HepG2 (cell line): ENCODE results near the gene FCRLA. TPM values are rescaled to one million over a fixed set of nuclear protein-coding genes. Genes with fewer than 3 reads are reported as not detected.

ENCODE experiments used
- CHCHD3 ChIP-seq: sonication (generic); formaldehyde crosslinking; IDR thresholded peaks from 2 replicates; pipeline ENCODE4 v1.8.0; 2022; ENCODE audit warnings: mild to moderate bottlenecking, missing genetic modification reagents, moderate library complexity
- ISX ChIP-seq: sonication (generic); formaldehyde crosslinking; conservative IDR thresholded peaks from 2 replicates; pipeline ENCODE4 v1.5.0; 2020; ENCODE audit warnings: missing genetic modification reagents
- MAFG ChIP-seq: sonication (generic); formaldehyde crosslinking; IDR thresholded peaks from 2 replicates; pipeline ENCODE4 v1.5.1; 2020; ENCODE audit warnings: mild to moderate bottlenecking, missing genetic modification reagents
- NBN ChIP-seq: fragments of 450-650 bp; conservative IDR thresholded peaks from 2 replicates; pipeline ENCODE4 v1.6.1; 2017
- PAX8 ChIP-seq: sonication (generic); formaldehyde crosslinking; IDR thresholded peaks from 2 replicates; pipeline ENCODE4 v1.8.0; 2022; ENCODE audit warnings: mild to moderate bottlenecking, missing genetic modification reagents, borderline replicate concordance
- PRMT3 ChIP-seq: sonication (generic); formaldehyde crosslinking; IDR thresholded peaks from 2 replicates; pipeline ENCODE4 v1.8.1; 2022; ENCODE audit warnings: low read depth, mild to moderate bottlenecking, moderate library complexity, missing genetic modification reagents, borderline replicate concordance
- SIN3A ChIP-seq: IDR thresholded peaks from 2 replicates; pipeline ENCODE4 v1.6.1; 2011; ENCODE audit warnings: low read depth, mild to moderate bottlenecking, control low read depth, low read length, borderline replicate concordance
- ZC3H4 ChIP-seq: sonication (generic); formaldehyde crosslinking; IDR thresholded peaks from 2 replicates; pipeline ENCODE4 v1.4.0; 2020; ENCODE audit warnings: missing genetic modification reagents, borderline replicate concordance
- ZNF30 ChIP-seq: sonication (generic); formaldehyde crosslinking; IDR thresholded peaks from 2 replicates; pipeline ENCODE4 v1.5.0; 2020; ENCODE audit warnings: mild to moderate bottlenecking, missing genetic modification reagents
- ZNF33B ChIP-seq: sonication (generic); formaldehyde crosslinking; IDR thresholded peaks from 2 replicates; pipeline ENCODE4 v1.5.1; 2020; ENCODE audit warnings: mild to moderate bottlenecking, missing genetic modification reagents
- ZNF431 ChIP-seq: sonication (generic); formaldehyde crosslinking; IDR thresholded peaks from 2 replicates; pipeline ENCODE4 v1.9.0; 2022; ENCODE audit warnings: missing genetic modification reagents, low read depth, mild to moderate bottlenecking, borderline replicate concordance
- ZNF558 ChIP-seq: sonication (generic); formaldehyde crosslinking; IDR thresholded peaks from 2 replicates; pipeline ENCODE4 v1.9.0; 2022; ENCODE audit warnings: mild to moderate bottlenecking, missing genetic modification reagents, borderline replicate concordance
- ZNF720 ChIP-seq: sonication (generic); formaldehyde crosslinking; IDR thresholded peaks from 2 replicates; pipeline ENCODE4 v1.4.0; 2020; ENCODE audit warnings: missing genetic modification reagents
- ZSCAN12 ChIP-seq: sonication (generic); formaldehyde crosslinking; IDR thresholded peaks from 2 replicates; pipeline ENCODE4 v1.9.0; 2021; ENCODE audit warnings: mild to moderate bottlenecking, missing genetic modification reagents
- ZSCAN20 ChIP-seq: sonication (generic); formaldehyde crosslinking; IDR thresholded peaks from 2 replicates; pipeline ENCODE4 v1.4.0; 2020; ENCODE audit warnings: missing genetic modification reagents, mild to moderate bottlenecking, borderline replicate concordance
- polyA plus RNA-seq, 8 experiments: library from polyadenylated mRNA; depleted of rRNA in 3 of 8; stranded (reverse) in 7 of 8; unstranded in 1 of 8; fragments of >200 nt; fragmentation: Illumina TruSeq in 4 of 8; extraction: Trizol in 4 of 8; gene quantifications; 2 replicates each; pipeline versions ENCODE4 v1.2.1 to v1.2.3, GENCODE V29; 2011 to 2016; ENCODE audit warnings: low read depth in 4 of 8, missing spikeins in 1 of 8, mixed read lengths in 1 of 8; ENCODE audit not compliant: insufficient read depth in 1 of 8
- total RNA-seq, 5 experiments: library from RNA; depleted of rRNA; stranded (reverse); fragments of >200 nt; fragmentation: Illumina TruSeq; extraction: Trizol; gene quantifications; 2 replicates each; pipeline ENCODE4 v1.2.3, GENCODE V29; 2016; ENCODE audit warnings: low read depth in 1 of 5
- TF ChIP-seq, protein P1 (sequence below): sonication (generic); formaldehyde crosslinking; IDR thresholded peaks from 2 replicates; pipeline ENCODE4 v1.9.0; 2021; ENCODE audit warnings: mild to moderate bottlenecking, missing genetic modification reagents
- TF ChIP-seq, protein P2 (sequence below): sonication (generic); formaldehyde crosslinking; conservative IDR thresholded peaks from 2 replicates; pipeline ENCODE4 v1.4.0; 2020; ENCODE audit warnings: mild to moderate bottlenecking, missing genetic modification reagents, moderate library complexity
- TF ChIP-seq, protein P3 (sequence below): conservative IDR thresholded peaks from 2 replicates; pipeline ENCODE4 v1.6.1; 2018; ENCODE audit warnings: missing genetic modification reagents
- TF ChIP-seq, protein P4 (sequence below): sonication (generic); formaldehyde crosslinking; IDR thresholded peaks from 2 replicates; pipeline ENCODE4 v1.4.0; 2020; ENCODE audit warnings: missing genetic modification reagents, mild to moderate bottlenecking, borderline replicate concordance

Gene FCRLA
- total and polyA plus RNA-seq, 2 of the 13 experiments (the other 11 are each of a cell fraction or from before 2014, with no cell fraction given) = not detected

DNA sequence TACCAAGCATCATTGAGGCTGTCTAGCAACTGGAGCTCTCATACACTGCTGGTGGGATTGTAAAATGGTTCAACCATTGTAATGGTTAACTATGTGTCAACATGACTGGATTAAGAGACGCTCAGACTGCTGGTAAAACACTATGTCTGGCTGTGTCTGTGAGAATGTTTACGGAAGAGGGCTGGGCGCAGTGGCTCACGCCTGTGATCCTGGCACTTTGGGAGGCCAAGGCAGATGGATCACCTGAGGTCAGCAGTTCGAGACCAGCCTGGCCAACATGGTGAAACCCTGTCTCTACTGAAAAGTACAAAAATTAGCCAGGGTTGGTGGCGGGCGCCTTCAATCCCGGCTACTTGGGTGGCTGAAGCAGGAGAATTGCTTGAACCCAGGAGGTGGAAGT is 4.8 kb upstream of the FCRLA start (continued):
- TF ChIP-seq, protein P1, sequence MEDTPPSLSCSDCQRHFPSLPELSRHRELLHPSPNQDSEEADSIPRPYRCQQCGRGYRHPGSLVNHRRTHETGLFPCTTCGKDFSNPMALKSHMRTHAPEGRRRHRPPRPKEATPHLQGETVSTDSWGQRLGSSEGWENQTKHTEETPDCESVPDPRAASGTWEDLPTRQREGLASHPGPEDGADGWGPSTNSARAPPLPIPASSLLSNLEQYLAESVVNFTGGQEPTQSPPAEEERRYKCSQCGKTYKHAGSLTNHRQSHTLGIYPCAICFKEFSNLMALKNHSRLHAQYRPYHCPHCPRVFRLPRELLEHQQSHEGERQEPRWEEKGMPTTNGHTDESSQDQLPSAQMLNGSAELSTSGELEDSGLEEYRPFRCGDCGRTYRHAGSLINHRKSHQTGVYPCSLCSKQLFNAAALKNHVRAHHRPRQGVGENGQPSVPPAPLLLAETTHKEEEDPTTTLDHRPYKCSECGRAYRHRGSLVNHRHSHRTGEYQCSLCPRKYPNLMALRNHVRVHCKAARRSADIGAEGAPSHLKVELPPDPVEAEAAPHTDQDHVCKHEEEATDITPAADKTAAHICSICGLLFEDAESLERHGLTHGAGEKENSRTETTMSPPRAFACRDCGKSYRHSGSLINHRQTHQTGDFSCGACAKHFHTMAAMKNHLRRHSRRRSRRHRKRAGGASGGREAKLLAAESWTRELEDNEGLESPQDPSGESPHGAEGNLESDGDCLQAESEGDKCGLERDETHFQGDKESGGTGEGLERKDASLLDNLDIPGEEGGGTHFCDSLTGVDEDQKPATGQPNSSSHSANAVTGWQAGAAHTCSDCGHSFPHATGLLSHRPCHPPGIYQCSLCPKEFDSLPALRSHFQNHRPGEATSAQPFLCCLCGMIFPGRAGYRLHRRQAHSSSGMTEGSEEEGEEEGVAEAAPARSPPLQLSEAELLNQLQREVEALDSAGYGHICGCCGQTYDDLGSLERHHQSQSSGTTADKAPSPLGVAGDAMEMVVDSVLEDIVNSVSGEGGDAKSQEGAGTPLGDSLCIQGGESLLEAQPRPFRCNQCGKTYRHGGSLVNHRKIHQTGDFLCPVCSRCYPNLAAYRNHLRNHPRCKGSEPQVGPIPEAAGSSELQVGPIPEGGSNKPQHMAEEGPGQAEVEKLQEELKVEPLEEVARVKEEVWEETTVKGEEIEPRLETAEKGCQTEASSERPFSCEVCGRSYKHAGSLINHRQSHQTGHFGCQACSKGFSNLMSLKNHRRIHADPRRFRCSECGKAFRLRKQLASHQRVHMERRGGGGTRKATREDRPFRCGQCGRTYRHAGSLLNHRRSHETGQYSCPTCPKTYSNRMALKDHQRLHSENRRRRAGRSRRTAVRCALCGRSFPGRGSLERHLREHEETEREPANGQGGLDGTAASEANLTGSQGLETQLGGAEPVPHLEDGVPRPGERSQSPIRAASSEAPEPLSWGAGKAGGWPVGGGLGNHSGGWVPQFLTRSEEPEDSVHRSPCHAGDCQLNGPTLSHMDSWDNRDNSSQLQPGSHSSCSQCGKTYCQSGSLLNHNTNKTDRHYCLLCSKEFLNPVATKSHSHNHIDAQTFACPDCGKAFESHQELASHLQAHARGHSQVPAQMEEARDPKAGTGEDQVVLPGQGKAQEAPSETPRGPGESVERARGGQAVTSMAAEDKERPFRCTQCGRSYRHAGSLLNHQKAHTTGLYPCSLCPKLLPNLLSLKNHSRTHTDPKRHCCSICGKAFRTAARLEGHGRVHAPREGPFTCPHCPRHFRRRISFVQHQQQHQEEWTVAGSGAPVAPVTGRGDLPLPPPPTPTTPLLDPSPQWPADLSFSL (CRISPR knock-in tag) = no peak
- TF ChIP-seq ZNF30 (CRISPR knock-in tag) = no peak
- TF ChIP-seq PRMT3 (CRISPR knock-in tag) = no peak
- TF ChIP-seq SIN3A = no peak
- TF ChIP-seq ZSCAN20 (CRISPR knock-in tag) = no peak
- TF ChIP-seq, protein P2, sequence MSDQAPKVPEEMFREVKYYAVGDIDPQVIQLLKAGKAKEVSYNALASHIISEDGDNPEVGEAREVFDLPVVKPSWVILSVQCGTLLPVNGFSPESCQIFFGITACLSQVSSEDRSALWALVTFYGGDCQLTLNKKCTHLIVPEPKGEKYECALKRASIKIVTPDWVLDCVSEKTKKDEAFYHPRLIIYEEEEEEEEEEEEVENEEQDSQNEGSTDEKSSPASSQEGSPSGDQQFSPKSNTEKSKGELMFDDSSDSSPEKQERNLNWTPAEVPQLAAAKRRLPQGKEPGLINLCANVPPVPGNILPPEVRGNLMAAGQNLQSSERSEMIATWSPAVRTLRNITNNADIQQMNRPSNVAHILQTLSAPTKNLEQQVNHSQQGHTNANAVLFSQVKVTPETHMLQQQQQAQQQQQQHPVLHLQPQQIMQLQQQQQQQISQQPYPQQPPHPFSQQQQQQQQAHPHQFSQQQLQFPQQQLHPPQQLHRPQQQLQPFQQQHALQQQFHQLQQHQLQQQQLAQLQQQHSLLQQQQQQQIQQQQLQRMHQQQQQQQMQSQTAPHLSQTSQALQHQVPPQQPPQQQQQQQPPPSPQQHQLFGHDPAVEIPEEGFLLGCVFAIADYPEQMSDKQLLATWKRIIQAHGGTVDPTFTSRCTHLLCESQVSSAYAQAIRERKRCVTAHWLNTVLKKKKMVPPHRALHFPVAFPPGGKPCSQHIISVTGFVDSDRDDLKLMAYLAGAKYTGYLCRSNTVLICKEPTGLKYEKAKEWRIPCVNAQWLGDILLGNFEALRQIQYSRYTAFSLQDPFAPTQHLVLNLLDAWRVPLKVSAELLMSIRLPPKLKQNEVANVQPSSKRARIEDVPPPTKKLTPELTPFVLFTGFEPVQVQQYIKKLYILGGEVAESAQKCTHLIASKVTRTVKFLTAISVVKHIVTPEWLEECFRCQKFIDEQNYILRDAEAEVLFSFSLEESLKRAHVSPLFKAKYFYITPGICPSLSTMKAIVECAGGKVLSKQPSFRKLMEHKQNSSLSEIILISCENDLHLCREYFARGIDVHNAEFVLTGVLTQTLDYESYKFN (CRISPR knock-in tag) = peak; percentile 71
- no peak for TF ChIP-seq CHCHD3 (CRISPR knock-in tag)
- no peak for TF ChIP-seq ZC3H4 (CRISPR knock-in tag)
- no peak for TF ChIP-seq NBN
- TF ChIP-seq, protein P3, sequence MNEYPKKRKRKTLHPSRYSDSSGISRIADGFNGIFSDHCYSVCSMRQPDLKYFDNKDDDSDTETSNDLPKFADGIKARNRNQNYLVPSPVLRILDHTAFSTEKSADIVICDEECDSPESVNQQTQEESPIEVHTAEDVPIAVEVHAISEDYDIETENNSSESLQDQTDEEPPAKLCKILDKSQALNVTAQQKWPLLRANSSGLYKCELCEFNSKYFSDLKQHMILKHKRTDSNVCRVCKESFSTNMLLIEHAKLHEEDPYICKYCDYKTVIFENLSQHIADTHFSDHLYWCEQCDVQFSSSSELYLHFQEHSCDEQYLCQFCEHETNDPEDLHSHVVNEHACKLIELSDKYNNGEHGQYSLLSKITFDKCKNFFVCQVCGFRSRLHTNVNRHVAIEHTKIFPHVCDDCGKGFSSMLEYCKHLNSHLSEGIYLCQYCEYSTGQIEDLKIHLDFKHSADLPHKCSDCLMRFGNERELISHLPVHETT (CRISPR knock-in tag) = no peak
- TF ChIP-seq, protein P4, sequence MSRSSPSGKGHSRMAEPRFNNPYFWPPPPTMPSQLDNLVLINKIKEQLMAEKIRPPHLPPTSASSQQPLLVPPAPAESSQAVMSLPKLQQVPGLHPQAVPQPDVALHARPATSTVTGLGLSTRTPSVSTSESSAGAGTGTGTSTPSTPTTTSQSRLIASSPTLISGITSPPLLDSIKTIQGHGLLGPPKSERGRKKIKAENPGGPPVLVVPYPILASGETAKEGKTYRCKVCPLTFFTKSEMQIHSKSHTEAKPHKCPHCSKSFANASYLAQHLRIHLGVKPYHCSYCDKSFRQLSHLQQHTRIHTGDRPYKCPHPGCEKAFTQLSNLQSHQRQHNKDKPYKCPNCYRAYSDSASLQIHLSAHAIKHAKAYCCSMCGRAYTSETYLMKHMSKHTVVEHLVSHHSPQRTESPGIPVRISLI (CRISPR knock-in tag) = peak; percentile 19; the same call in 1 of the 2 replicates
- TF ChIP-seq ZNF720 (CRISPR knock-in tag) = no peak
- TF ChIP-seq PAX8 = no peak
- TF ChIP-seq ZNF431 (CRISPR knock-in tag) = 0 out of 2 replicates have a peak, but pooled peaks have one; percentile 39
- TF ChIP-seq ZSCAN12 (CRISPR knock-in tag) = no peak
- TF ChIP-seq MAFG (CRISPR knock-in tag) = no peak
- no peak for TF ChIP-seq ZNF33B (CRISPR knock-in tag)
- no peak for TF ChIP-seq ZNF558
- no peak for TF ChIP-seq ISX (CRISPR knock-in tag)
